ENCODE measurements around the gene TRAK1. TPM values are rescaled to one million over a fixed set of nuclear protein-coding genes. Genes with fewer than 3 reads are reported as not detected.

The TRAK1 gene
- total and polyA plus RNA-seq, 10 of the 15 experiments (the other 5 are each of a cell fraction or from before 2014, with no cell fraction given) = 6.6 to 46.2 (median 23.7) TPM

- TF ChIP-seq PML (IDR thresholded peaks at IDR 0.05; ENCODE audit: low read length) (no peak), RUNX3 (IDR thresholded peaks at IDR 0.05; ENCODE audit: low read length) (peak; percentile 71), SPI1 (IDR thresholded peaks at IDR 0.05; ENCODE audit: borderline replicate concordance, insufficient read depth, low read depth, low read length) (0 out of 2 replicates have a peak, but pooled peaks have one; percentile 2), FOXK2 (IDR thresholded peaks at IDR 0.05) (no peak), PKNOX1 (IDR thresholded peaks at IDR 0.05) (no peak), RB1 (IDR thresholded peaks at IDR 0.05; ENCODE audit: borderline replicate concordance) (no peak), IKZF2 (IDR thresholded peaks at IDR 0.05) (peak; percentile 60 to 75), MXI1 (IDR thresholded peaks at IDR 0.05; ENCODE audit: low read depth, low read length) (no peak), BCL11A (IDR thresholded peaks at IDR 0.05; ENCODE audit: low read depth, low read length) (peak; percentile 62; the same call in 1 of the 2 replicates), EP300 (IDR thresholded peaks at IDR 0.05; ENCODE audit: borderline replicate concordance in 1 of 2, control insufficient read depth in 1 of 2, low read depth in 2 of 2, low read length in 2 of 2) (peak; percentile 22 to 33; a peak in 2 of 4 replicates), E2F8 (IDR thresholded peaks at IDR 0.05; ENCODE audit: low read depth, partially characterized antibody) (no peak), SUZ12 (IDR thresholded peaks at IDR 0.05; ENCODE audit: unreplicated experiment) (no peak), ZNF384 (IDR thresholded peaks at IDR 0.05; ENCODE audit: borderline replicate concordance, low read depth, low read length) (peak; percentile 47; the same call in 1 of the 2 replicates), USF1 (IDR thresholded peaks at IDR 0.05; ENCODE audit: borderline replicate concordance, extremely low read length, insufficient read depth, low read depth, low read length) (no peak), TCF7 (IDR thresholded peaks at IDR 0.05; ENCODE audit: borderline replicate concordance) (no peak), IRF3 (IDR thresholded peaks at IDR 0.05) (no peak), POLR2A (IDR thresholded peaks at IDR 0.05; ENCODE audit: low read depth, low read length) (0 out of 2 replicates have a peak, but pooled peaks have one; percentile 35), ZNF217 (IDR thresholded peaks at IDR 0.05) (no peak), NR2C2 (IDR thresholded peaks at IDR 0.05; ENCODE audit: borderline replicate concordance, control insufficient read depth, insufficient read length, low read depth) (no peak), TARDBP (IDR thresholded peaks at IDR 0.05; ENCODE audit: borderline replicate concordance) (no peak), NR2C1 (IDR thresholded peaks at IDR 0.05) (no peak), MTA3 (IDR thresholded peaks at IDR 0.05; ENCODE audit: borderline replicate concordance, low read length) (0 out of 2 replicates have a peak, but pooled peaks have one; percentile 41), ATF7 (IDR thresholded peaks at IDR 0.05; ENCODE audit: low read depth) (no peak), SREBF1 (IDR thresholded peaks at IDR 0.05; ENCODE audit: low read length) (no peak), SIN3A (IDR thresholded peaks at IDR 0.05; ENCODE audit: low read depth, low read length) (no peak), IRF4 (IDR thresholded peaks at IDR 0.05; ENCODE audit: low read depth, low read length) (0 out of 2 replicates have a peak, but pooled peaks have one; percentile 52), PAX5 (IDR thresholded peaks at IDR 0.05; ENCODE audit: borderline replicate concordance, low read depth, low read length) (peak; percentile 53; the same call in 1 of the 2 replicates), ZNF207 (IDR thresholded peaks at IDR 0.05; ENCODE audit: borderline replicate concordance) (no peak)
These were observed 31.9 kb downstream of the TRAK1 start (continued) for GRCh38 chr3:42123012-42123581.

Data from GM12878 (cell line).